Mesenchymal stem cell (in vitro differentiated cells and primary cell): Measurements from ENCODE around the gene PRKCSH.
A peak's percentile ranks its signal among the peaks of the same experiment; 100 is the strongest.

Experiments used
- DNase-seq: peaks from one replicate; pipeline ENCODE4 v3.0.0-alpha.2; 2013
- H2AFZ ChIP-seq: one replicate; pipeline ENCODE4 v1.6.1; 2013; ENCODE audit warnings: low read depth, mild to moderate bottlenecking, control low read depth, inconsistent platforms, low read length, moderate library complexity
- H2AK5ac ChIP-seq: 2 replicates; pipeline ENCODE4 v1.6.1; 2013; ENCODE audit warnings: low read length, moderate library complexity, mild to moderate bottlenecking, inconsistent platforms; ENCODE audit not compliant: severe bottlenecking
- H2BK120ac ChIP-seq: one replicate; pipeline ENCODE4 v1.6.1; 2013; ENCODE audit warnings: low read depth, mild to moderate bottlenecking, inconsistent platforms, low read length, moderate library complexity
- H2BK12ac ChIP-seq, 2 experiments: one replicate each; pipeline ENCODE4 v1.6.1; 2013; ENCODE audit warnings: inconsistent platforms in 2 of 2, low read length in 2 of 2, mild to moderate bottlenecking in 2 of 2, moderate library complexity in 2 of 2, control low read depth in 1 of 2
- H2BK15ac ChIP-seq: one replicate; pipeline ENCODE4 v1.6.1; 2013; ENCODE audit warnings: mild to moderate bottlenecking, low read depth, inconsistent platforms; ENCODE audit not compliant: poor library complexity, severe bottlenecking
- H2BK5ac ChIP-seq: 2 replicates; pipeline ENCODE4 v1.6.1; 2013; ENCODE audit warnings: low read depth, mild to moderate bottlenecking, low read length, control low read depth, inconsistent platforms; ENCODE audit not compliant: poor library complexity, severe bottlenecking
- H3K14ac ChIP-seq, 2 experiments: one replicate each; pipeline ENCODE4 v1.6.1; 2013; ENCODE audit warnings: inconsistent platforms in 2 of 2, low read length in 2 of 2, control low read depth in 1 of 2, mild to moderate bottlenecking in 1 of 2, moderate library complexity in 1 of 2
- H3K18ac ChIP-seq, 2 experiments: one replicate each; pipeline ENCODE4 v1.6.1; 2013; ENCODE audit warnings: inconsistent platforms in 2 of 2, low read length in 2 of 2, control low read depth in 1 of 2, low read depth in 1 of 2, mild to moderate bottlenecking in 1 of 2
- H3K23ac ChIP-seq, 2 experiments: one replicate each; pipeline ENCODE4 v1.6.1; 2013; ENCODE audit warnings: inconsistent platforms in 2 of 2, low read length in 2 of 2, mild to moderate bottlenecking in 2 of 2, moderate library complexity in 2 of 2, control low read depth in 1 of 2
- H3K27ac ChIP-seq: 2 replicates; pipeline ENCODE4 v1.5.1; 2013; ENCODE audit warnings: mild to moderate bottlenecking, moderate library complexity, low read length, control low read depth, inconsistent platforms; ENCODE audit not compliant: poor library complexity, severe bottlenecking
- H3K27me3 ChIP-seq, 2 experiments: 2 replicates each; pipeline versions ENCODE4 v1.6.1 to v1.7.0; 2013; ENCODE audit warnings: low read length in 2 of 2, mild to moderate bottlenecking in 2 of 2, moderate library complexity in 2 of 2, control low read depth in 1 of 2, inconsistent platforms in 1 of 2; ENCODE audit not compliant: control insufficient read depth in 1 of 2, insufficient read depth in 1 of 2
- H3K36me3 ChIP-seq, 2 experiments: 2 replicates each; pipeline versions ENCODE4 v1.6.1 to v1.7.0; 2013; ENCODE audit warnings: low read length in 2 of 2, control low read depth in 1 of 2, inconsistent platforms in 1 of 2, low read depth in 1 of 2, mild to moderate bottlenecking in 1 of 2; ENCODE audit not compliant: insufficient read depth in 2 of 2, control insufficient read depth in 1 of 2
- H3K4ac ChIP-seq, 2 experiments: one replicate each; pipeline ENCODE4 v1.6.1; 2013; ENCODE audit warnings: inconsistent platforms in 2 of 2, low read length in 2 of 2, mild to moderate bottlenecking in 2 of 2, moderate library complexity in 2 of 2, control low read depth in 1 of 2, low read depth in 1 of 2
- H3K4me1 ChIP-seq: 2 replicates; pipeline ENCODE4 v1.6.1; 2013; ENCODE audit warnings: low read depth, low read length, control low read depth; ENCODE audit not compliant: control insufficient read depth, insufficient read depth
- H3K4me2 ChIP-seq: 2 replicates; pipeline ENCODE4 v1.6.1; 2013; ENCODE audit warnings: low read length, mild to moderate bottlenecking, inconsistent platforms; ENCODE audit not compliant: poor library complexity, severe bottlenecking
- H3K4me3 ChIP-seq, 2 experiments: 2 replicates each; pipeline versions ENCODE4 v1.5.1 to v1.7.0; 2013; ENCODE audit warnings: low read length in 2 of 2, mild to moderate bottlenecking in 2 of 2, control low read depth in 1 of 2, low read depth in 1 of 2; ENCODE audit not compliant: insufficient read depth in 1 of 2
- H3K79me1 ChIP-seq: replicated peaks from 2 replicates; pipeline ENCODE4 v1.6.1; 2013; ENCODE audit warnings: mild to moderate bottlenecking, control low read depth, low read length, inconsistent platforms; ENCODE audit not compliant: poor library complexity, severe bottlenecking
- H3K9ac ChIP-seq: 2 replicates; pipeline ENCODE4 v1.7.0; 2013; ENCODE audit warnings: mild to moderate bottlenecking, low read length, moderate library complexity
- H3K9me3 ChIP-seq: 2 replicates; pipeline ENCODE4 v1.7.0; 2013; ENCODE audit warnings: mild to moderate bottlenecking, low read length; ENCODE audit not compliant: control insufficient read depth
- H4K8ac ChIP-seq: one replicate; pipeline ENCODE4 v1.6.1; 2013; ENCODE audit warnings: inconsistent platforms, mild to moderate bottlenecking, low read length, moderate library complexity
- H4K91ac ChIP-seq: one replicate; pipeline ENCODE4 v1.6.1; 2013; ENCODE audit warnings: mild to moderate bottlenecking, low read length, inconsistent platforms
- WGBS: methylation state at CpG from one replicate; pipeline ENCODE4 v1.1.7; 2013; ENCODE audit warnings: mixed read lengths; 5-methylcytosine and 5-hydroxymethylcytosine counted together

PRKCSH gene

DNA sequence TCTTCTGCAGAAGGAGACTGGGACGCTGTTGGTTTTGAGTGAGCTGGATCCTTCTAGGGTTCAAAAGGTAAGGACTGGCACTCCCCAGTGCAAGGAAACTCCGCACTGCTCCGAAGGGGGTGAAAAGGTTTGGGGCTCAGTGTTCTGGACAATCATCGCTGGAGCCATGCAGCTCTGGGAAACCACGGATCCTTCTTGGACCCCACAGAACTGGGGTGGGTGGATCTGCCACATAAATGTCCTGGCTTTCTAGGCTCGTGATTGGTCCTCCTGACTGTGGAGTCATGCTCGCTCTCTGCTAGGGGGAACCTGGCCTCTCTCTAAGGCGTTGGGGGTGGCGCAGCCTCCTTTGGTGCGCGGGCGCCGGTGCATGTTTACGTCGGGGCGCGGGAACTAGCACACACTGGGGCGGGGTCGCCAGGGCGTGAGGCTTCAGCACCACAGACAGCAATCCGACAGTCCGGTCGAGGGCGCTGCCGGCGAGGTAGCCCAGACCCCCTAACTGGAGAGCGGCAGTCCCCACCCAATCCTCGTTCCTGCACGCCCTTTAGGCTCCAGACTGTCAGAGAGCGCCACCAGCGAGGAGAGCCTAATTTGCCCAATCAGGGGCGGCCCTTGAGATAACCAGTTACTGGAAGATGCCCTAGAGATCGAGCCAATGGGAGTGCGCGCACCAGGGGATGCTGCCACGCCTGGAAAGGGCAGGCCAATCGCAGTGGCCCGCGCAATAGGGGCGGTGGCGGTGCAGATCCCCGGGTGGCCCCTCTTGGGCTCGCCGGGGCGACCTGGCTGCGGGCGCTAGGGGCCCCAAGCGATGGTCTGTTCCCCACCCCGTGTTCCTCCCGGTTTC, 46.3 kb downstream of the PRKCSH start:
- peak overlapping the region in 1 of 2 experiments; percentile 50 for H3K18ac ChIP-seq
- no peak overlapping the region for H2BK12ac ChIP-seq
- peak overlapping the region; percentile 66 for H4K91ac ChIP-seq
- peaks cover 21% of the 10 kb centered on the region for H3K4me1 ChIP-seq
- H3K9me3 ChIP-seq = no peaks in the 10 kb centered on the region
- no peak overlapping the region for H3K27ac ChIP-seq
- H3K14ac ChIP-seq = no peak overlapping the region
- DNase-seq = peak; percentile 85
- no peak overlapping the region for H2BK120ac ChIP-seq
- H3K23ac ChIP-seq = no peak overlapping the region
- H3K4me2 ChIP-seq = peak overlapping the region; percentile 60
- 15% methylated on average over 50 of the region's 50 CpGs for WGBS
- no peak overlapping the region for H4K8ac ChIP-seq
- no peak overlapping the region for H2AK5ac ChIP-seq
- H3K36me3 ChIP-seq = peaks cover 0 to 8% of the 10 kb centered on the region in 2 experiments
- H3K9ac ChIP-seq = peak overlapping the region; percentile 66
- no peak overlapping the region for H3K4ac ChIP-seq
- peak overlapping the region in 1 of 2 experiments; percentile 70 for H3K4me3 ChIP-seq
- peaks cover 45 to 47% of the 10 kb centered on the region in 2 experiments for H3K27me3 ChIP-seq
- peak overlapping the region; percentile 56 for H2BK15ac ChIP-seq
- no peak overlapping the region for H2AFZ ChIP-seq
- no peaks in the 10 kb centered on the region for H3K79me1 ChIP-seq
- H2BK5ac ChIP-seq = no peak overlapping the region

DNA sequence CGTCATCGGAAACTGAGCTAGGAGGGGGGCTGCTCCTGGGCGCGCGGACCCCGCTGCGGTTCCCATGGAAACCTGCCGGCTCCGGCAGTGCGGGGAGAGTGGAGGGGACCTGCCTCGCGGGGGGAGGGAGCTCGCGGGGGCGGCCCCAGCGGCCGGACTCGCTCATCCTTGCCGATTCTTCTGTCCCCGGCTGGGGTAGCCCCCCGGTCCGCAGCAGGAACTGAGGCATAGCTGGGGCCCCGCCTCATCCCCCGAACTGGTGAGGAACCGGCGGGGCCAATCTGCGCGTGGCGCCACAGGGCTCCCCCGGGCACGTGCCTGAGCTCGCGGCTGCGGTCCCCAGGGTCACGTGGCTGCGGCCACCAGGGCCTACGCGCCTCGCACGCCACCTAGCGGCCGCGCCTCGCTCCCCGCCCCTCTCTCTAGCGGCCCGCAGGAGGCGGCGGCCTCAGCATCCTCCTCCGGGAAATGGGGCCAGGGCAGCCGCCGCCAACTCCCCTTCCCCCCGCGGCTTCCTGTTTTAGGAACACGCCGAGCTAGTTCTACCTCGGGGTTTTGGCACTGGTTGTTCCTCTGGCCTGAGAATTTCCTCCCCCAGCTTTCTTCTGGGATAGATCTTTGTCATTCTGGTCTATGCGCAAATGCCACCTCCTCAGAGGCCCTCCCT, 47.1 kb downstream of the PRKCSH start:
- WGBS = 7% methylated on average over 42 of the region's 58 CpGs

DNA sequence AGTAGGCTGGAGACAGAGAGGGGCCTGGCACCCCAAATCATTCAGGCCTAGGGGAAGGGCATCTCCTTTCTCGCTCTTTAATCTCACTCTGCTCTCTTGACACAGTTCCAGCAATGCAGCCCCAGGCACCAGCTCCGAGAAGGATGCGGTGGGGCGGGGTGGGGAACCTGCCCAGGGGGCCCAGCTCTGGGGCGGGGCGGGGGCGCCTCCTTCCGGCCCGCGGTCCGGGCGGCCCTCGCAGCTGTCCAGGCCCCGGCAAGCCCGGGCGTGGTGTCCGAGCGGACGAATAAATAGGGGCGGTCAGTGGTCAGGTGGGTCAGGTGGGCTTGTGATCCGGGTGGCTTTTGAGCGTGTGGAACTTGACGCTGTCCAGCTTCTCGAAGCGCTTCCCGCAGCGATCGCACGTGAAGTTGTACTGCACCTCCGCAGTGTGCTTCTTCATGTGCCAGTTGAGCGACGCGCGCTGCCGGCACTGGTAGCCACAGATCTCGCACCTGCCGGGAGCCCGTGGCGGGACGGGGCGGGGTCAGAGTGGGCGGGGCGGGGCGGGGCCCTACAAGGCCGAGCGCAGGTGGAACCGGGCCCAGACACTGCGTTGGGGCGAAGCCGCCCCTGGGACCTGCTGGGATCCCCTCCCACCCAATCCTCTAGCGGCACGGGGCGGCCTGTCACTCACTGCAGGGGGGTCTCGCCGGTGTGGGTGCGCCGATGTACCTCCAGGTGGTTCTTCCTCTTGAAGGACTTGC, 48.1 kb downstream of the PRKCSH start:
- Histone ChIP-seq H4K8ac (no peak overlapping the region), H2BK5ac (no peak overlapping the region), H3K14ac (no peak overlapping the region), H3K79me1 (no peaks in the 10 kb centered on the region), H2BK12ac (no peak overlapping the region), H3K4me2 (no peak overlapping the region), H3K18ac (no peak overlapping the region), H3K23ac (no peak overlapping the region), H3K4me1 (peaks cover 21% of the 10 kb centered on the region), H3K9me3 (no peaks in the 10 kb centered on the region), H3K4ac (no peak overlapping the region), H2BK120ac (no peak overlapping the region), H3K36me3 (peaks cover 0 to 18% of the 10 kb centered on the region in 2 experiments), H3K4me3 (no peak overlapping the region), H2AFZ (no peak overlapping the region), H2AK5ac (no peak overlapping the region), H4K91ac (no peak overlapping the region), H3K27me3 (peaks cover 34 to 37% of the 10 kb centered on the region in 2 experiments), H3K9ac (no peak overlapping the region), H2BK15ac (no peak overlapping the region), H3K27ac (no peak overlapping the region)
- WGBS = 89% methylated on average over 37 of the region's 57 CpGs
- no peak for DNase-seq

More for the DNA sequence above, 47.1 kb downstream of the PRKCSH start:
- no peak overlapping the region for H2AFZ ChIP-seq
- no peaks in the 10 kb centered on the region for H3K9me3 ChIP-seq
- H3K4me2 ChIP-seq = peak overlapping the region; percentile 60
- H3K9ac ChIP-seq = peak overlapping the region; percentile 66
- H2BK5ac ChIP-seq = no peak overlapping the region
- peak overlapping the region in 1 of 2 experiments; percentile 50 for H3K18ac ChIP-seq
- H3K14ac ChIP-seq = no peak overlapping the region
- H3K4ac ChIP-seq = no peak overlapping the region
- peaks cover 0 to 16% of the 10 kb centered on the region in 2 experiments for H3K36me3 ChIP-seq
- H3K27ac ChIP-seq = no peak overlapping the region
- H3K79me1 ChIP-seq = no peaks in the 10 kb centered on the region
- H3K23ac ChIP-seq = no peak overlapping the region
- no peak overlapping the region for H2BK120ac ChIP-seq
- H2BK15ac ChIP-seq = peak overlapping the region; percentile 56
- peak overlapping the region; percentile 66 for H4K91ac ChIP-seq
- DNase-seq = peak; percentile 76
- H4K8ac ChIP-seq = no peak overlapping the region
- peak overlapping the region; percentile 20 to 70 for H3K4me3 ChIP-seq
- H2AK5ac ChIP-seq = no peak overlapping the region
- H2BK12ac ChIP-seq = no peak overlapping the region
- peaks cover 40 to 42% of the 10 kb centered on the region in 2 experiments for H3K27me3 ChIP-seq
- H3K4me1 ChIP-seq = peaks cover 21% of the 10 kb centered on the region
